OCI-LY1 (cell line): ENCODE data around the gene TAL2.

Experiments
- H2AFZ ChIP-seq: fragments of 200-600 bp; sonication (generic), shearing (Covaris generic); 2 replicates; pipeline ENCODE4 v1.6.0; 2014; ENCODE audit warnings: antibody characterized with exemption, mild to moderate bottlenecking, low read length
- H3F3A ChIP-seq: fragments of 200-600 bp; sonication (generic), shearing (Covaris generic); 2 replicates; pipeline ENCODE4 v1.6.0; 2014; ENCODE audit warnings: mild to moderate bottlenecking, antibody characterized with exemption, low read length, moderate library complexity; ENCODE audit not compliant: insufficient read depth
- H3K27ac ChIP-seq: fragments of 200-600 bp; sonication (generic); 2 replicates; pipeline ENCODE4 v1.5.1; 2014; ENCODE audit warnings: low read length, mixed run types, mild to moderate bottlenecking, low read depth; ENCODE audit not compliant: poor library complexity, severe bottlenecking
- H3K27me3 ChIP-seq: fragments of 200-600 bp; sonication (generic); 2 replicates; pipeline ENCODE4 v1.6.0; 2014; ENCODE audit warnings: antibody characterized with exemption, mild to moderate bottlenecking, low read length, moderate library complexity; ENCODE audit not compliant: insufficient read depth
- H3K36me3 ChIP-seq: fragments of 200-600 bp; sonication (generic); 2 replicates; pipeline ENCODE4 v1.6.1; 2014; ENCODE audit warnings: mild to moderate bottlenecking, antibody characterized with exemption, low read length, moderate library complexity, mixed read lengths; ENCODE audit not compliant: insufficient read depth
- H3K4me1 ChIP-seq: fragments of 200-600 bp; sonication (generic); 2 replicates; pipeline ENCODE4 v1.5.1; 2014; ENCODE audit warnings: mild to moderate bottlenecking, low read length, moderate library complexity; ENCODE audit not compliant: insufficient read depth, severe bottlenecking
- H3K4me2 ChIP-seq: fragments of 200-600 bp; sonication (generic), shearing (Covaris generic); 2 replicates; pipeline ENCODE4 v1.6.1; 2014; ENCODE audit warnings: low read length
- H3K4me3 ChIP-seq: fragments of 200-600 bp; sonication (generic); 2 replicates; pipeline ENCODE4 v1.5.1; 2014; ENCODE audit warnings: low read length, low read depth, mild to moderate bottlenecking, mixed read lengths; ENCODE audit not compliant: poor library complexity, severe bottlenecking
- H3K79me2 ChIP-seq: fragments of 200-600 bp; shearing (Covaris generic); 2 replicates; pipeline ENCODE4 v1.6.1; 2016; ENCODE audit warnings: mixed run types, low read length, mixed read lengths; ENCODE audit not compliant: insufficient read depth
- H3K9ac ChIP-seq: fragments of 200-600 bp; sonication (generic), shearing (Covaris generic); 2 replicates; pipeline ENCODE4 v1.6.1; 2014; ENCODE audit warnings: mild to moderate bottlenecking, low read length, mixed read lengths
- H3K9me2 ChIP-seq: fragments of 200-600 bp; sonication (generic), shearing (Covaris generic); 2 replicates; pipeline ENCODE4 v1.6.1; 2014; ENCODE audit warnings: low read depth, mild to moderate bottlenecking, low read length, mixed read lengths
- H3K9me3 ChIP-seq: fragments of 200-600 bp; shearing (Covaris generic); 2 replicates; pipeline ENCODE4 v1.6.1; 2014; ENCODE audit warnings: low read length, mixed read lengths
- H4K20me1 ChIP-seq: fragments of 200-600 bp; sonication (generic), shearing (Covaris generic); 2 replicates; pipeline ENCODE4 v1.6.0; 2016; ENCODE audit warnings: mild to moderate bottlenecking, low read length; ENCODE audit not compliant: insufficient read depth
- CTCF ChIP-seq: fragments of 200-600 bp; sonication (generic), shearing (Covaris generic); IDR thresholded peaks from 2 replicates; pipeline ENCODE4 v1.5.1; 2017; ENCODE audit warnings: mild to moderate bottlenecking, antibody characterized with exemption, low read length, moderate library complexity, mixed read lengths
- EZH2 ChIP-seq: fragments of 200-600 bp; sonication (generic), shearing (Covaris generic); IDR thresholded peaks from 2 replicates; pipeline ENCODE4 v1.8.0; 2017; ENCODE audit warnings: borderline replicate concordance, mixed run types, mild to moderate bottlenecking, antibody characterized with exemption, low read length, moderate library complexity, mixed read lengths

TAL2 gene

GRCh38 chr9:105663914-105664313 lies 1.7 kb downstream of the TAL2 start:
- Histone ChIP-seq H3K9me2 (no peaks in the 10 kb centered on the region), H3K4me3 (no peak overlapping the region), H3K4me1 (no peaks in the 10 kb centered on the region), H3K27ac (no peak overlapping the region), H3K27me3 (peaks cover 8% of the 10 kb centered on the region; the same call in 1 of the 2 replicates), H2AFZ (no peak overlapping the region), H3K9me3 (no peaks in the 10 kb centered on the region), H3K9ac (no peak overlapping the region), H3K36me3 (no peaks in the 10 kb centered on the region), H3F3A (no peaks in the 10 kb centered on the region), H3K4me2 (no peak overlapping the region), H4K20me1 (no peaks in the 10 kb centered on the region), H3K79me2 (no peaks in the 10 kb centered on the region)
- TF ChIP-seq CTCF (no peak), EZH2 (no peak)

- H4K20me1 ChIP-seq: no peaks in the 10 kb centered on the region
- no peaks in the 10 kb centered on the region for H3K9me3 ChIP-seq
- no peaks in the 10 kb centered on the region for H3K79me2 ChIP-seq
- H3K27ac ChIP-seq: no peak overlapping the region
- H3K4me2 ChIP-seq: no peak overlapping the region
- H2AFZ ChIP-seq: no peak overlapping the region
- H3K4me1 ChIP-seq: peaks cover 4% of the 10 kb centered on the region
- H3K9ac ChIP-seq: no peak overlapping the region
- TF ChIP-seq CTCF (no peak), EZH2 (no peak)
- H3K4me3 ChIP-seq: no peak overlapping the region
- no peaks in the 10 kb centered on the region for H3K36me3 ChIP-seq
- H3K9me2 ChIP-seq: no peaks in the 10 kb centered on the region
- no peaks in the 10 kb centered on the region for H3F3A ChIP-seq
- no peaks in the 10 kb centered on the region for H3K27me3 ChIP-seq
These were observed 5.6 kb downstream of the TAL2 start for GRCh38 chr9:105667867-105668266.

GRCh38 chr9:105670315-105670714 lies 8.1 kb downstream of the TAL2 start:
- Histone ChIP-seq H3K9me3 (no peaks in the 10 kb centered on the region), H3K9ac (no peak overlapping the region), H2AFZ (no peak overlapping the region), H3F3A (no peaks in the 10 kb centered on the region), H3K4me3 (no peak overlapping the region), H3K27me3 (no peaks in the 10 kb centered on the region), H3K9me2 (no peaks in the 10 kb centered on the region), H3K27ac (no peak overlapping the region), H3K4me2 (no peak overlapping the region), H3K79me2 (no peaks in the 10 kb centered on the region), H3K36me3 (no peaks in the 10 kb centered on the region), H4K20me1 (no peaks in the 10 kb centered on the region), H3K4me1 (peaks cover 10% of the 10 kb centered on the region)
- TF ChIP-seq CTCF: no peak
- no peak for TF ChIP-seq EZH2
